ENCODE data around the gene MAZ. TPM values are rescaled to one million over a fixed set of nuclear protein-coding genes. Genes with fewer than 3 reads are reported as not detected.

MAZ gene
- polyA plus RNA-seq, 3 donors, result 14.2 to 137 (median 18.8) TPM

- DNase-seq, result no peak
- H3K4me1 Mint-ChIP-seq, result peaks cover 63% of the 10 kb centered on the region
- Histone ChIP-seq H3K79me2 (ENCODE audit: insufficient read depth, low read length) (peaks cover 27% of the 10 kb centered on the region), H3K9ac (ENCODE audit: insufficient read depth, low read length, poor library complexity, severe bottlenecking) (peak overlapping the region; percentile 50), H3K4me2 (replicated peaks; ENCODE audit: extremely low read depth, low read length, poor library complexity, severe bottlenecking) (peak overlapping the region; percentile 76), H4K20me1 (ENCODE audit: insufficient read depth, low read length) (peaks cover 36% of the 10 kb centered on the region), H3K27ac (ENCODE audit: low read depth in 1 of 2, low read length in 2 of 2) (peak overlapping the region; percentile 29 to 59), H2AFZ (ENCODE audit: insufficient read depth, low read depth, low read length, poor library complexity, severe bottlenecking) (peak overlapping the region; percentile 70), H3K4me3 (replicated peaks in 1 of 3; ENCODE audit: low read depth in 2 of 3, low read length in 3 of 3) (peak overlapping the region in 2 of 3 experiments; percentile 57 to 73), H3K36me3 (replicated peaks in 1 of 2; ENCODE audit: control insufficient read depth in 1 of 2, insufficient read depth in 2 of 2, low read length in 2 of 2) (peaks cover 13 to 23% of the 10 kb centered on the region in 2 donors), H3K4me1 (ENCODE audit: control insufficient read depth in 1 of 2, insufficient read depth in 2 of 2, low read length in 2 of 2) (peaks cover 60 to 71% of the 10 kb centered on the region in 2 donors), H3K27me3 (ENCODE audit: control insufficient read depth in 2 of 2, insufficient read depth in 2 of 2, low read length in 2 of 2) (peaks cover 5 to 24% of the 10 kb centered on the region in 2 donors), H3K9me3 (replicated peaks in 1 of 2; ENCODE audit: control insufficient read depth in 1 of 2, insufficient read depth in 1 of 2, low read length in 2 of 2) (no peaks in the 10 kb centered on the region)
- H3K9me3 Mint-ChIP-seq, result peaks cover 0 to 8% (median 3%) of the 10 kb centered on the region in 7 donors
- WGBS (ENCODE audit: insufficient coverage), result 26% methylated on average over 6 of the region's 9 CpGs
- intact Hi-C loops (cut with micrococcal nuclease), result loop anchor here in 1 of 2 donors (10.0 kb wide), 1 partner anchor 184 kb away; the partner anchor contains the start of genes HIRIP3 and INO80E
- peaks cover 20 to 34% (median 31%) of the 10 kb centered on the region in 3 donors for H3K27me3 Mint-ChIP-seq (ENCODE audit: low read depth in 3 of 3)
- peaks cover 21 to 31% of the 10 kb centered on the region in 2 donors for H3K36me3 Mint-ChIP-seq
- peak overlapping the region; percentile 83 to 95 for H3K4me3 Mint-ChIP-seq
- TF ChIP-seq CTCF (IDR thresholded peaks at IDR 0.05), result no peak
- H3K27ac Mint-ChIP-seq, result peak overlapping the region; percentile 46 to 92 (median 87)
These were observed 4.4 kb downstream of the MAZ start for GRCh38 chr16:29810699-29811169.

GRCh38 chr16:29811170-29811895 lies 5.0 kb downstream of the MAZ start:
- Histone ChIP-seq H2AFZ (ENCODE audit: insufficient read depth, low read depth, low read length, poor library complexity, severe bottlenecking) (peak overlapping the region; percentile 70), H3K9ac (ENCODE audit: insufficient read depth, low read length, poor library complexity, severe bottlenecking) (peak overlapping the region; percentile 50), H3K36me3 (replicated peaks in 1 of 2; ENCODE audit: control insufficient read depth in 1 of 2, insufficient read depth in 2 of 2, low read length in 2 of 2) (peaks cover 13 to 23% of the 10 kb centered on the region in 2 donors), H3K27ac (ENCODE audit: low read depth in 1 of 2, low read length in 2 of 2) (peak overlapping the region; percentile 29 to 59), H4K20me1 (ENCODE audit: insufficient read depth, low read length) (peaks cover 36% of the 10 kb centered on the region), H3K4me3 (replicated peaks in 1 of 3; ENCODE audit: low read depth in 2 of 3, low read length in 3 of 3) (peak overlapping the region; percentile 35 to 73 (median 57)), H3K79me2 (ENCODE audit: insufficient read depth, low read length) (peaks cover 28% of the 10 kb centered on the region), H3K4me2 (replicated peaks; ENCODE audit: extremely low read depth, low read length, poor library complexity, severe bottlenecking) (peak overlapping the region; percentile 76), H3K4me1 (ENCODE audit: control insufficient read depth in 1 of 2, insufficient read depth in 2 of 2, low read length in 2 of 2) (peaks cover 60 to 73% of the 10 kb centered on the region in 2 donors), H3K27me3 (ENCODE audit: control insufficient read depth in 2 of 2, insufficient read depth in 2 of 2, low read length in 2 of 2) (peaks cover 5 to 24% of the 10 kb centered on the region in 2 donors), H3K9me3 (replicated peaks in 1 of 2; ENCODE audit: control insufficient read depth in 1 of 2, insufficient read depth in 1 of 2, low read length in 2 of 2) (no peaks in the 10 kb centered on the region)
- Mint-ChIP-seq H3K4me1 (peaks cover 63% of the 10 kb centered on the region), H3K27me3 (ENCODE audit: low read depth in 3 of 3) (peaks cover 20 to 34% (median 31%) of the 10 kb centered on the region in 3 donors), H3K36me3 (peaks cover 21 to 31% of the 10 kb centered on the region in 2 donors), H3K9me3 (peaks cover 0 to 8% (median 3%) of the 10 kb centered on the region in 7 donors), H3K4me3 (peak overlapping the region; percentile 83 to 95), H3K27ac (peak overlapping the region; percentile 46 to 92 (median 85))
- DNase-seq, result peak; percentile 82 to 93 (median 83)
- intact Hi-C loops (cut with micrococcal nuclease), result loop anchor here in 1 of 2 donors (10.0 kb wide), 1 partner anchor 183 kb away; the partner anchor contains the start of genes HIRIP3 and INO80E
- under 1% methylated on average over 28 of the region's 31 CpGs for WGBS (ENCODE audit: insufficient coverage)
- TF ChIP-seq CTCF (IDR thresholded peaks at IDR 0.05), result no peak

Data from CD14-positive monocyte (primary cell).